ENCODE data around the gene SLC45A3. TPM values are rescaled to one million over a fixed set of nuclear protein-coding genes. Genes with fewer than 3 reads are reported as not detected.

The SLC45A3 gene
- total RNA-seq, 1 experiment from 2014 or later, result 16.7 TPM

DNA sequence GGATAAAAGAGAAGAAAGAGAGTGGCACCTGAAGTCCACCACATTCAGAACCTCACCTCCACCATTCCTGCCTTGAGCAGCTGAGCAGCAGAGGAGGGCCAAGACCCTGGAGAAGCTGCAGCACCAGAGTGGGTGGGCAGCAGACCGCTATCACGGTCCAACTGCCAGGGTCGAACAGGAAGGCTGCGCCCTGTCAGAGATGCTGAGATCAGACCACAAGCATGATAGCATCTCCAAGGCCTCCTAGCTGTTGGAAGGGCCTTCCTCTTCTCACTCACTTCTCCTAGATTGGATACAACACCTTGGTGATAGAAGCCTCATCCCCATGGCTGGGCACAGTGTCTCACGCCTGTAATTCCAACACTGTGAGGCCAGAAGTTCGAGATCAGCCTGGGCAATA lies 12.1 kb upstream of the SLC45A3 start:
- peaks cover 5% of the 10 kb centered on the region for H3K27me3 Mint-ChIP-seq (ENCODE audit: low read depth)
- Histone ChIP-seq H4K8ac (replicated peaks; ENCODE audit: insufficient read length, low read depth, low read length) (no peak overlapping the region), H3K23ac (ENCODE audit: insufficient read length, low read depth, low read length) (no peak overlapping the region), H2BK20ac (ENCODE audit: low read depth, low read length, poor library complexity, severe bottlenecking) (no peak overlapping the region), H3T11ph (ENCODE audit: low read length) (no peak overlapping the region), H3K14ac (ENCODE audit: insufficient read depth, low read length) (no peak overlapping the region), H3K56ac (ENCODE audit: insufficient read length, low read depth, low read length) (no peak overlapping the region), H4K5ac (ENCODE audit: insufficient read length, low read depth, low read length) (no peak overlapping the region), H3K79me2 (ENCODE audit: insufficient read depth, low read length) (no peaks in the 10 kb centered on the region), H2AFZ (ENCODE audit: low read length) (no peak overlapping the region), H3K27me3 (ENCODE audit: insufficient read depth, low read length) (no peaks in the 10 kb centered on the region), H3K79me1 (ENCODE audit: insufficient read depth, low read depth, low read length, poor library complexity, severe bottlenecking) (no peaks in the 10 kb centered on the region), H3K4ac (ENCODE audit: low read depth, low read length) (no peak overlapping the region), H2BK12ac (ENCODE audit: insufficient read length, low read depth, low read length) (no peak overlapping the region), H3K4me2 (ENCODE audit: insufficient read depth, insufficient read length, low read length) (no peak overlapping the region), H3K9me3 (ENCODE audit: control insufficient read depth, low read depth, low read length) (no peaks in the 10 kb centered on the region), H3K9ac (ENCODE audit: extremely low read depth, insufficient read length, low read length) (no peak overlapping the region), H3K23me2 (ENCODE audit: insufficient read length, low read depth, low read length, poor library complexity, severe bottlenecking) (no peaks in the 10 kb centered on the region), H2BK15ac (ENCODE audit: low read depth, low read length) (no peak overlapping the region), H3K4me1 (ENCODE audit: insufficient read depth, low read length) (peaks cover 4% of the 10 kb centered on the region; the same call in 1 of the 2 replicates), H2AK5ac (ENCODE audit: insufficient read length, low read length) (no peak overlapping the region), H3K27ac (ENCODE audit: insufficient read length, low read depth, low read length) (no peak overlapping the region), H3K18ac (ENCODE audit: insufficient read length, low read depth, low read length) (no peak overlapping the region), H4K91ac (ENCODE audit: insufficient read length, low read depth, low read length) (no peak overlapping the region), H2BK120ac (ENCODE audit: low read depth, low read length, poor library complexity, severe bottlenecking) (no peak overlapping the region), H4K20me1 (ENCODE audit: control insufficient read depth, insufficient read depth, insufficient read length) (no peaks in the 10 kb centered on the region), H2BK5ac (ENCODE audit: insufficient read length, low read length) (no peak overlapping the region)
- H3K9me3 Mint-ChIP-seq, result no peaks in the 10 kb centered on the region
- H3K27ac Mint-ChIP-seq, result no peak overlapping the region
- WGBS (ENCODE audit: extremely low coverage, insufficient read length, low lambda C conversion rate), result no CpG with 5 or more reads among the region's 6 CpGs
- H3K36me3 Mint-ChIP-seq (ENCODE audit: insufficient read depth in 1 of 3, low read depth in 3 of 3), result no peaks in the 10 kb centered on the region
- DNase-seq, result no peak
- peaks cover 37 to 42% of the 10 kb centered on the region in 2 experiments for H3K4me1 Mint-ChIP-seq
- TF ChIP-seq, protein P1, sequence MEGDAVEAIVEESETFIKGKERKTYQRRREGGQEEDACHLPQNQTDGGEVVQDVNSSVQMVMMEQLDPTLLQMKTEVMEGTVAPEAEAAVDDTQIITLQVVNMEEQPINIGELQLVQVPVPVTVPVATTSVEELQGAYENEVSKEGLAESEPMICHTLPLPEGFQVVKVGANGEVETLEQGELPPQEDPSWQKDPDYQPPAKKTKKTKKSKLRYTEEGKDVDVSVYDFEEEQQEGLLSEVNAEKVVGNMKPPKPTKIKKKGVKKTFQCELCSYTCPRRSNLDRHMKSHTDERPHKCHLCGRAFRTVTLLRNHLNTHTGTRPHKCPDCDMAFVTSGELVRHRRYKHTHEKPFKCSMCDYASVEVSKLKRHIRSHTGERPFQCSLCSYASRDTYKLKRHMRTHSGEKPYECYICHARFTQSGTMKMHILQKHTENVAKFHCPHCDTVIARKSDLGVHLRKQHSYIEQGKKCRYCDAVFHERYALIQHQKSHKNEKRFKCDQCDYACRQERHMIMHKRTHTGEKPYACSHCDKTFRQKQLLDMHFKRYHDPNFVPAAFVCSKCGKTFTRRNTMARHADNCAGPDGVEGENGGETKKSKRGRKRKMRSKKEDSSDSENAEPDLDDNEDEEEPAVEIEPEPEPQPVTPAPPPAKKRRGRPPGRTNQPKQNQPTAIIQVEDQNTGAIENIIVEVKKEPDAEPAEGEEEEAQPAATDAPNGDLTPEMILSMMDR (conservative IDR thresholded peaks at IDR 0.05), result no peak
- no peak overlapping the region; a peak in 1 of 5 replicates for H3K4me3 Mint-ChIP-seq
